GM19025 (cell line): ENCODE measurements around the gene HOXD11.

Experiments used
- ATAC-seq: cut with Tn5 transposase; IDR thresholded peaks from one replicate; pipeline ENCODE4 v1.9.1; 2021; ENCODE audit warnings: mild to moderate bottlenecking, low read depth, moderate library complexity; ENCODE audit not compliant: unreplicated experiment

Gene HOXD11

DNA sequence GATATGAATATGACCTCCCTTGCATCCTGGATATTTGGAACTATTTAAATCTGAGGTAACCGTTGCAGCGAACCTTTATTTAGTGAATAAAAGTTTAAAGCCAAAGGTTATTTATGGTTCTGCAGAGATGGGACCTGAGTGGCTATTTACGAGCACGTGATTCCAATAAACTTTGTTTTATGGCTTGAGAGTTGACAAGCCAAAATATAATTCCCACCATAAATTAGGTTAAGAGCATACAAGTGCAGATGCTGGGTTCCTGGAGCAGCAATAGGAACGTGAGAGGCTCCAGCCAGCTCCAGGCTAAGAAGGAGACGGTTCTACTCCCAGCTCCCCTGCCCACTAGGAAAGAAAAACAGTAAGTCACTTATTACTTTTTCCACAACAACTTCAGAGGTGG, 39.0 kb downstream of the HOXD11 start:
- ATAC-seq: no peak

DNA sequence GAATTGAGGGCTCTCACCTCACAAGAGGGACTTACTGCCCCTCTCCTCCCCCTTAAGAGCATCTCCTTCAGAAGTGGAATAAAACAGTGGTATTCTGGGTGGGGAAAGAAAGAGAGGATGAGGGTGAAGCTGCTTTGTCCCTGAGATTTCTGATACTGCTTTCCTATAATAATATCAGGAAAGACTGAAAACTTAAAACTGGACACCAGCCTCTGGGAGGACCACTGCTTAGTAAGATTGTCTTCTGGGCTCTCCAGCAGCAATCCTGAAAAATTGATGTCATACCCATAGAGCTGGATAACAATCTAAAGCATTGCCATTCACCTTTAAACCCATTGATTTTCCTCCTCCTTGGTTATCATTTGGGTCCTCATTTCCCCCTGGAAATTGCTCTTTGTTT, 39.6 kb downstream of the HOXD11 start:
- no peak for ATAC-seq

DNA sequence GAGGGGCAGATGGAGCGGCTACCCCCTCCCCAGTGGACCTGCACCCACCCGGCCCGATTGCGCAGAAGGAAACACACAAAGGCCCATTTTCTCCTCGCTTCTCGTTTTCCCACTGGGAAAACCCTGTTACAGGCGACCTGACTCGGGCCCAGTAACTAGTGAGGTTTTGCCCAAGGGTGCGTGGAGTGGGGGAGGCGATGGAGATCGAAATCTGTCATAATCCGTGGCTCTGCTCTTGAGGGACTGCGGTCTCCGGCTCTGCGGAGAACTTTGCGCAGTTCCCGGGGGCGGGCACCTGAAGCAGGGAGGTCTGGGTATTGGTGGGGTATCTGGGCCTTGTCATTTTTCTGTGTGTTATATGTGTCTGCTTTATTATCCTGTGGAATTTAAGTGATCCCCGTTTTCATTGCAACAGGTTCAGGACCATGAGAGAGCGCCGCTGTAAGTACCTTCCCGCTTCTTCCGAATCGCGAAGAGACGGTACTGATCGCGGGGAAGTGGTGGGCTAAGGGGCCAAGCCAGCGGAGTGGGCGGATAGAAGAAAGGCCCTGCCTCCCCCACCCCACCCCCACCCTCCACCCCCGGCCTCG, 40.2 kb downstream of the HOXD11 start:
- no peak for ATAC-seq

DNA sequence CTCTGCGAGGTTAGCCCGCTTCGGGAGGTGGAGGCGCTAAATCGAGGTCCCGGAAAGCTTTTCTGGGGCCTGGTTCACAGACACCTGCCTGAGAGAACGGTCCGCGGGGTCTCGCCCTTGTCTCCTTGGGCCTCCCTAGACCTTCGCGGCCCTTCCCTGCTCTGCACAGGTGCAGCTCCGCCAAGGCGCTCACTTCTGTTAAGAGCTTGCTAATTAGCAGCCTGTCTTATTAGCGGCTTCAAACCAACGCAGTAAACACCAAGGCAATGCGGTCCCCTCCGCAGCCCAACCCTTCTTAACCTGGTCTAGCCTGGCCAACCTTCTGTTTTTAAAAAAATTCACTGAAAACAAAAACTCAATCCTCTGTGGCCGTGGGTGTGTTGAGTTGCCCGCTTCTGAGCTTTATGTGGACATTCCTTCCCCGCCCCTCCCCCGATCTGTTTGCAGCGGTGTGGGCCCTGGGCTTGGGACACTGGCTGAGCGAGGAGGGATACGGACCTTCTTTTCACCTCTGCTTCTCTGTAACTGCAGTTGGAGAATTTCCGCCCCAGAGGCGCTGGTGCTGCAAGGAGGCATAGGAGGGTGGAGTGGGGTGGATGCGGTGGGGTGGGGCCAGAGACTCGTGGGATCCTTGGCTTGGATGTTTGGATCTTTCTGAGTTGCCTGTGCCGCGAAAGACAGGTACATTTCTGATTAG, 40.9 kb downstream of the HOXD11 start:
- ATAC-seq: no peak

DNA sequence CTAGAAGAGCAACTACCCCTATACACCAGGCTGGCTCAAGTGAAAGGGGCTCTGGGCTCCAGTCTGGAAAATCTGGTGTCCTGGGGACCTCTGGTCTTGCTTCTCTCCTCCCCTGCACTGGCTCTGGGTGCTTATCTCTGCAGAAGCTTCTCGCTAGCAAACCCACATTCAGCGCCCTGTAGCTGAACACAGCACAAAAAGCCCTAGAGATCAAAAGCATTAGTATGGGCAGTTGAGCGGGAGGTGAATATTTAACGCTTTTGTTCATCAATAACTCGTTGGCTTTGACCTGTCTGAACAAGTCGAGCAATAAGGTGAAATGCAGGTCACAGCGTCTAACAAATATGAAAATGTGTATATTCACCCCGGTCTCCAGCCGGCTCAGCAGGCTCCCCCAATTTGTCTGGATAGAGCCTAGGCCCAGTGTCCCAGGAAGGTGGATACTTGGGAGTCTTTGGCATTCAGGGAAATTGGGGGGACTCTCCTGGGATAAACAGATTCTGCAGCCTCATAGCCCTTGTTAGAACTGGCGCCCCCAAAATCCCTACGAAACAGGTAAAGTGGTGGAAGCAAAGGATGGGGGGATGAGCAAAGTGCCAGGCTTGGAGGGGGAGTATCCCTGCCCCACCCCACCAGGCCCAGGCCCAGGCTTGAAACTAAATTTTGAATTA, 41.8 kb downstream of the HOXD11 start:
- ATAC-seq: no peak

DNA sequence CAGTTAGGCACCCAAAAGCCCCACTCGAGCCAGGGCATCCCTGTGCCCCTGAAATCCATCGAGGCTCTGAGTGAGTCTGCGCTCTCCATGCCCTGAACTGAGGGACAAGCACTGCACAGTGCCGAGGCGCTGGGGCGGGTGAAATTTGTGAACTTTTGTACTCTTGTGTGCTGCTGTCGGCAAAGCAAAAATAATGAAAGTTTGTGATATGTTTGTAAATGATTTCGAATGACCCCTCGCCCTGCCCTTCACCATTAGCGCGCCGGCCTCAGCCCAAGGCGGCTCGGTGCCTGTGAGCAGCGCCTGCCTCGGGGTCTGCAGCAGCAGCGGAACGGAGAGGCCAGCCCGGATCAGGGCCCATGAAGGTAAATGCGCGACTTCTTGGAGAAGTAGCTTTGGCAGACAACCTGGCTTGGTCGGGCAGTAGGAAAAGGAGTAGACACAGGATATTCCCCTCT, 42.4 kb downstream of the HOXD11 start:
- no peak for ATAC-seq

DNA sequence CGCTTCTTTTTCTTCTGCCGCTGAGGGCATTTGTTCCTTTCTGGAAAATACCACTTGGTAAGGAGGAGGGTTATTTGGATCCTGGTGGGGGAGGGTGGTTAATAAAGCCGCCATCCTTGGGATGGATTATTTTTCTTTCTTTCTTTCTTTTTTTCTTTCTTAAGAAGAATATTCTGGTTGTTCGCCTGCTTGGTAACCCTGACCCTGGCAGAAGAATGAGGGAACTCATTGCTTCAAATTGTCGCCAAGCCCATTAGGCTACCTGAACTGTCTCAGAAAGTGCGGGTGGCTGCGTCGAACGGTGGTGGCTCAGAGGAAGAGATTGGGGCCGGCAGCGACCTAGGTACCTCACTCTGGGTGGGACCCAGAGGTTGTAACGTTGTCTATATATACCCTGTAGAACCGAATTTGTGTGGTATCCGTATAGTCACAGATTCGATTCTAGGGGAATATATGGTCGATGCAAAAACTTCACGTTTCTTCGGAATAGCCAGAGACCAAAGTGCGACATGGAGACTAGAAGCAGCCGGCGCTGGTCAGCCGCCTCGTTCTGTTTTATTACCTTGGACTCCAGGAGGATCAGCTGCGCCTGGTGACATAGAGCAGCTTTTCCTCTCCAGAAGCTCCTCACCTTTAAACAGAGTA, 43.0 kb downstream of the HOXD11 start:
- no peak for ATAC-seq

DNA sequence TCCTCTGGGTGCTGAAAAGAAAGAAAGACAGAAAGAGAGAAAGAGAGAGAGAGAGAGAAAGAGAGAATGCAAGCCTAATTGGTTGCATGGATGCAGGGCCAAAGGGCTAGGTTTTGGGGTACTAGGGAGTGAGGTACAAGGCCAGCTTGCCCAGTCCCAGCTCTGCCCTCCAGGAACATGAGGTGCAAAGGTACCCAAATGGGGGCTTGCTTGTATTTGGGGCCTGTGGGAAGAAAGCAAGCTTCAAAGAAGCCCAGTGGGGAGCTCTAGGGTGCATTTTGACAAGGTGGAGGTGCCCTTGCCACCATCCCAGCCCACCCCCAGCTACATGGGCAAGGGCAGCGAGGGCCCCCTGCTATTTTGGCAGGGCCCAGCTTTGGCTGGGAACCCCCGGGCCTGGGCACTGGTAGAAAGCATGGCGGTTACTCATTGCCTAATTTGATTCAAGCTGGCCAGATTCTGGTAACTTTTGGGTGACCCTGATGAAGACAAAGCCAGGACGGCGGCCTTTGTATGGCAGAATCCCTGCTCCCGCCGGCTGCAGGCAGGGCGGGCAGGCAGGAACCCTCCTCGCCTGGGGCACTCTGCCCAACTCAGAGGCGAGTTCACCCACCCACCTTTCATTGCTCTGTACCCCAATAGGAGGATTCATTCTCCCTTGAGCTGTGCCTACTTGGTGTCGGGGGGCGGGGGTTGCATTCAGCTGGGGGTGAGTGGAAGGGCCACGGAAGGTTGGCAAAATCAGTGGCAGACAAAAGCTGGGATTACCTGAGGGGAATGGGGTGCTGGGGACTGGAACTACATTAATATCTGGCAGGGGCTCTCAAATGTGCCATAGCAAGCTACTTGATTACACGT, 43.7 kb downstream of the HOXD11 start:
- ATAC-seq: no peak

DNA sequence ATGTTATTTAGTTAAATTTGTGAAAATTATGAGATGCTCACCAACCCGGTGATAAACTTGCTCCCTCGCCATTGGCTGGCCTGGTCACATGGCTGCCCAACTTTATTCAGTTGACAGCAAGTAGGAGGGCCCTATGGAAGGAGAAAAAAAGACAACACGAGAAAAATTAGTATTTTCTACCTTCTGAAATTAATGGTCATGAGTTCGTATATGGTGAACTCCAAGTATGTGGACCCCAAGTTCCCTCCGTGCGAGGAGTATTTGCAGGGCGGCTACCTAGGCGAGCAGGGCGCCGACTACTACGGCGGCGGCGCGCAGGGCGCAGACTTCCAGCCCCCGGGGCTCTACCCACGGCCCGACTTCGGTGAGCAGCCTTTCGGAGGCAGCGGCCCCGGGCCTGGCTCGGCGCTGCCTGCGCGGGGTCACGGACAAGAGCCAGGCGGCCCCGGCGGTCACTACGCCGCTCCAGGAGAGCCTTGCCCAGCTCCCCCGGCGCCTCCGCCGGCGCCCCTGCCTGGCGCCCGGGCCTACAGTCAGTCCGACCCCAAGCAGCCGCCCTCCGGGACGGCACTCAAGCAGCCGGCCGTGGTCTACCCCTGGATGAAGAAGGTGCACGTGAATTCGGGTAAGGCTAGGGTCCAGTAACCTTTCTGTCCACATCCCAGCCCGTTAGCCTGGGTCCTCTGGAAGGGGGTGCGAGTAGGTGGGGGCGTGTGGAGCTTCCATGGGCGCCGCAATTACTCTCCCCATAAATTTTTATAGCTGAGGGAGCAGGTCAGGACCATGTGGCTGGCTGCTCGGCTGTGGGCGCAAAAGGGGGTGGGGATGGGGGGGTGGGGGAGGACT, 44.6 kb downstream of the HOXD11 start, which contains the start of gene HOXD4:
Gene HOXD4, plus strand, starts transcription at position 109 of the 846 bp plus-strand sequence. Its CDS starts 84 bp downstream, at position 193.
- ATAC-seq: no peak

DNA sequence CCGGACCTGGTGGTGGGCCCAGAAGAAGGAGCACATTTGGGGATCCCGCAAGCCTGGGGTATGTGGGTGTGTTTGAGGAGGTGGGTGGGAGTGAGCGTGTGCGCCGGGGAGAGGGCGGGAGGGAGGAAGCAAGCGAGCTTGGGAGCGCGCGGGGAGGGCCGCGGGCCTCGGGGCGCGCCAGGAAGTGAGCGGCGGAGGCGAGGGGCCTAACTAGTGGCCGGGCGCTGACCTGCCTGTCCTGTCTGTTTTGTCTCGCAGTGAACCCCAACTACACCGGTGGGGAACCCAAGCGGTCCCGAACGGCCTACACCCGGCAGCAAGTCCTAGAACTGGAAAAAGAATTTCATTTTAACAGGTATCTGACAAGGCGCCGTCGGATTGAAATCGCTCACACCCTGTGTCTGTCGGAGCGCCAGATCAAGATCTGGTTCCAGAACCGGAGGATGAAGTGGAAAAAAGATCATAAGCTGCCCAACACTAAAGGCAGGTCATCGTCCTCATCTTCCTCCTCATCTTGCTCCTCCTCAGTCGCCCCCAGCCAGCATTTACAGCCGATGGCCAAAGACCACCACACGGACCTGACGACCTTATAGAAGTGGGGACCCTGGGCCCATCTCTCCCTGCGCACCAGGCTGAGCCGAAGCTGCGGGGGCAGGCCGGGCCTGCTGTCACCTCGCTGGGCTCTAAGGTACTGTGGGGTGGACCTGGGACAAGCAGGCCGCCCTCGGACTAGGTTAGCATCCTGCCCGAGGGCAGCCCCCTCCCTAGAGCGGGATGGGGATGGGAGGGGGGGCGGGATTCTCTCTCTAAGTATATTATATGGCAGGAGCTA, 45.5 kb downstream of the HOXD11 start:
- no peak for ATAC-seq

DNA sequence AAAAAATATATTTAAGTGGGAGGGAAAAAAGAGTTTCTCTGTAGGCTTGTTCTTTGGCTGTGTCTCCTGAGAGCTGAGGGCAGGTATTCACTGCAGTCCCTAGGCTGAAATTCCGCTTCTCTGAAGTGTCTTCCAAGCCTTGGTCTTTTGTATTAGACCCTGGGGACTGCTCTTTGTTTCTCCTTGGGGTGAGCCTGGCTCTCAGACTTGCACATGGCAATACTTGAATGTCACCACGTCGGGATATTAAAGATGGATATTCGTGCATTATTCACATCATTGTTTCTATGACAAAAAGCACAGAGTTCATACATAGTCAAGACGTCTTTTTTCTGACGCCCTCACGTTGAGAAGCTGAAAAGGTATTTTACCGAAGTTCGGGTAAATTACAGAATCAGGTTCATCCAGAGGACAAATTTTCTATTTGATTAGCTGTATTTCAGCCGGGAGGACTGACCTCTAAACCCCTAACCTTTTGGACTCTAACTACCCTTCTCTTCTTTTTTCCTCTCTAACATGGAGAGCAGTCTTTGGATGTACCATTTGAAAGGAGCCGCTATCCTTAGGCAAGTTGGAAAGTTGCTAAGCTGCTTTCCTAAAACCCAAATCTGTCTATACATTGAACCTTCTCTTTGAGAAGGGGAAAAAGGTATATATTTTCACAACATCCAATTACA, 47.6 kb downstream of the HOXD11 start:
- no peak for ATAC-seq

DNA sequence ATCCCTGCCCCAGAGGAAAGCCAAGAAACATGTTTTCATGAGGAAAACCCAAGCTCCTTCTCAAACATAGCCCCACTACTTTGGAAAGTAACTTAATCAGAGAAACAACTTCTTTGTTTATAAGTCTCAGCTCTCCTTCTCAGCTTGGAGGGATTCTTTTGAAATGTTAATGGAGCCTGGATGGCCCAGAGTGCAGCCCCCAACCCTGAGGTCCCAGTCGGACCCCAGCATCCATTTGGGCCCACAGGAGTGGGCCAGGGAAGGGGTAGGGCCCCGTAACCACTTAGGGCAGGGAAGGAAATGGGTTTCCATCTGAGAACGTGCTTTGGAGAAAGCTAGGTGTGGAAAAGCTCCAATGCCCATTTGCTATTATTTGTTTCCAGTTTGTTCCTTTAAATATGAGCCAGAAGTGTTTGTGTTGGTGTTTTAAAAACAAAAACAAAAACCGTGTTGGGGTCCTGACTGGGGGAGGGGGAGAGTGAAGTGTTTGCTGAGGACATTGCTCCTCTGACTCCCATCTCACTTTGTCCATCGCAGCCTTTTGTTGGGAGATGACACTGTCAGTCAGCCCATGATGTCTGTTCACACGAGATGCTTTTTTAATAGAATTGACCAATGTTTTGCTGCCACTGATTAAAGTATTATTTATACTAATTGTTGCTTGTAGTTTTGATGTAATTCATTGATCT, 48.4 kb downstream of the HOXD11 start:
- ATAC-seq: no peak

DNA sequence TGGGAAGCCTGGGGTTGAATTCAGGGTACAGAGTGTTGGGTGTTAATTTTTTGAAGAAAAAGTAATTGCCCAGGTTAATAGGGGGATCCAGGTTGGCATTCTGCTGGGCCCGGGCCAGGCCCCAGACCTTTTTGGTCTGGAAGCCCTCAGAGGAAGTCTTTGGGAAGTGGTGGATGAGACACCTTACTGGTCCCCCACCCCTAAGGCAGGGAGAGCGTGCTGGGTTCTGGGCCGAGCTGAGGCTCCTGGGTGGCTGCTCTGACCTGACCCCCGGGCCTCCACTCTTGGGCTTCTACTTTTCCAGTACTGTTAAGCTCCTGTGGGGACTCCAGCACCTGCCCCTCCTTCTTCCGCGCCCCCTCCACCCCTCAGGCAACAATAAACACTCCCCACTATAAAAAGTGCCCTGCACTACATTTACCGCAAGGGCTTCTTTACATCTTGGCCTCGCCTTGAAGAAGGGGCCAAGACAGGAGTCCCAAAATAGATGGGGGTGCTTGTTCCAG, 49.3 kb downstream of the HOXD11 start:
- ATAC-seq: no peak

DNA sequence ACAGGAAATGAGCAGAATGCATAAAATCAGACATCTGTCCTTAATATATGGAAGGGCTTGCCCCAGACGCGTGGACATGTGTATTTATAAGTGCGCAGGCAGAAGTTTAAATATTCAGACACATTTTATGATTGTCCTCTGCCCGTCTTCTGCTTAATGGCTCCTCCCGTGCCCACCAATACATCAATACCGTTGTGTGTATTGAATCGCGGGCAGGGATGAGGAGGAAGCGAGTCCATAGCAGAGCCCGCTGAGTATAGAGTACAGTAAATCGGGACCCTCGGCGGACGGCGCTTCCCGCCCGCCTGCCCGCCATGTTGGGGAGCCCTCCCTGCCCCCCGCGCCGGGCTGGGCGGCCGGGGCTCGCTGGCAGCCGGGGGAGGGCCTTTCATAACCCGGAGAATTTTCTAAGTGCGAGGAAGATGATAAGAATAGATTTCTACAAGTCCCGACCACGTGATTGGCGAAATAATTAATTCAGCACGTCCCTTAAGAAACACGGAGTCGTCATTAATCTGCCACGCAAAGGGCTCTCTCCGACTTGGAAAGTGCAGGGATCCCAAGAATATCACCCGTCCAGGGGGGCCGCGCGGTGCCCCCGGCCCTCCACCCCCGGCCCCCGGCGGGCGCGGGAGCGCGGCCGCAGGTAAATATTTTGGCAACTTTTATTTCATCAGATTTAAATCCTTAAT, 49.9 kb downstream of the HOXD11 start, which contains the start of gene HOXD3:
Gene HOXD3, plus strand, starts transcription at position 501 of the 692 bp plus-strand sequence. CDS start 11,808 bp downstream, outside the sequence.
- ATAC-seq: no peak

DNA sequence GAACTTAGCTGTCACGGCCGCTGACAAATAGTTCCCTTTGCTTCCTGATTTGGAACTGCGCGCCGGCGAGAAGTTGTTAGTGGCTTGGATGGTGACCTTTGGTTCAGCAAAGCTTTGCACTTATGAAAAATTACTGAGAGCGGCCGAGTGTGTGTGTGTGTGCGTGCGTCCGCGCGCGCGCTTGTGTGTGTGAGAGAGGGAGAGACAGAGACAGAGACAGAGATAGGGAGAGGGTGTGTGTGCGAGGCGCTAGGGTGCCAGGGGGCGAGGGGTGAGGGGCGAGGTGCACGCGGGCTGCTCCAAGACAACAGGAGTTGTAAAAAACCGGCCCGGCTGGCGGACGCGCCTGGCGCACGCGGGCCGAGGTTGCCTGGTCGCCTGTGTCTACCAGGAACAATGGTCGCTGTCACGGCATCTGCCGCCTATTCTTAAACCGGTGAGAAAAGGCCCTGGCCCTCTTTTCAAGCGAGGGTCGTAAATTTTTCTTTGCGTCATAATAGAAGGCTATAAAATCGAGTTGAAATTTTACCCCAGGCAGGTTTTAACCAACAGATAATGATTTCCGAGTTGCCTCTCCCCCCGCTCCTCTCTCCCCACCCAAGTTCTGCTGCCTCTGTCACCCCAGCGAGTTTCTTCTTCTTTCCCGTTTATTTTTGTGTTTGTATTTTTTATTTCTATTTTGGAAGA, 50.6 kb downstream of the HOXD11 start:
- no peak for ATAC-seq

DNA sequence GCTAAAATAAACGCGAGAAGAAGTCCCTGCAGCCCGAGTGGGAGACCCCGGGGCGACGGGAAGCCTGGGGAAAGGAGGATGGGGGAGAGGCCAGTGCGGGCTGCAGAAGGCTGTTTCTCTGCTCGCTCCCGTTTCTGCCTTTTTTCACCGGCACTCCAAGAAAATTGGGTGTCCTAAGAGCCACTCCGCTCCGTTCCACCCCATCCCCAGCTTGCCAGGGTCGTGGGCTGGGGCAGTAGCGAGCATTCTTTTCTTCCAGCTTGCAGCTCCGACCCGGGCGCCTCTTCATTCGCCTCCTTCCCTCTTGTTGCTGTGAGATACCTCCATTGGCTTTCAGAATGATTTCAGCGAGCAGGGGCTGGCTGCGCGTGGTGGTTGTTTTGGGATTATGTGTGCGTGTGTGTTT, 51.1 kb downstream of the HOXD11 start:
- no peak for ATAC-seq
